ENCODE data around the gene TMPRSS9.
"Not testable (repeated sequence)": the region's sequence is repeated elsewhere in the genome, so short reads cannot be mapped to it uniquely, and the experiment has no call there.

Gene TMPRSS9

GRCh38 chr19:2415973-2416319 is 55.9 kb downstream of the TMPRSS9 start:
- Histone ChIP-seq H3K4me2 (ENCODE audit: low read length) (no peak overlapping the region), H3K9ac (no peak overlapping the region), H3K9me3 (ENCODE audit: control insufficient read depth, low read length) (no peaks in the 10 kb centered on the region), H3K36me3 (ENCODE audit: control insufficient read depth, insufficient read depth, low read length) (no peaks in the 10 kb centered on the region), H3K4me3 (ENCODE audit: low read depth, low read length) (no peak overlapping the region), H3K79me2 (no peaks in the 10 kb centered on the region), H3K4me1 (no peaks in the 10 kb centered on the region), H2AFZ (no peak overlapping the region), H3K27ac (no peak overlapping the region), H3K27me3 (ENCODE audit: control insufficient read depth, insufficient read depth, low read length) (no peaks in the 10 kb centered on the region)
- TF ChIP-seq, protein P1, sequence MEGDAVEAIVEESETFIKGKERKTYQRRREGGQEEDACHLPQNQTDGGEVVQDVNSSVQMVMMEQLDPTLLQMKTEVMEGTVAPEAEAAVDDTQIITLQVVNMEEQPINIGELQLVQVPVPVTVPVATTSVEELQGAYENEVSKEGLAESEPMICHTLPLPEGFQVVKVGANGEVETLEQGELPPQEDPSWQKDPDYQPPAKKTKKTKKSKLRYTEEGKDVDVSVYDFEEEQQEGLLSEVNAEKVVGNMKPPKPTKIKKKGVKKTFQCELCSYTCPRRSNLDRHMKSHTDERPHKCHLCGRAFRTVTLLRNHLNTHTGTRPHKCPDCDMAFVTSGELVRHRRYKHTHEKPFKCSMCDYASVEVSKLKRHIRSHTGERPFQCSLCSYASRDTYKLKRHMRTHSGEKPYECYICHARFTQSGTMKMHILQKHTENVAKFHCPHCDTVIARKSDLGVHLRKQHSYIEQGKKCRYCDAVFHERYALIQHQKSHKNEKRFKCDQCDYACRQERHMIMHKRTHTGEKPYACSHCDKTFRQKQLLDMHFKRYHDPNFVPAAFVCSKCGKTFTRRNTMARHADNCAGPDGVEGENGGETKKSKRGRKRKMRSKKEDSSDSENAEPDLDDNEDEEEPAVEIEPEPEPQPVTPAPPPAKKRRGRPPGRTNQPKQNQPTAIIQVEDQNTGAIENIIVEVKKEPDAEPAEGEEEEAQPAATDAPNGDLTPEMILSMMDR (IDR thresholded peaks at IDR 0.05): no peak

GRCh38 chr19:2416321-2417097 is 56.4 kb downstream of the TMPRSS9 start:
- Histone ChIP-seq H3K4me1 (no peaks in the 10 kb centered on the region), H3K27me3 (ENCODE audit: control insufficient read depth, insufficient read depth, low read length) (no peaks in the 10 kb centered on the region), H3K27ac (no peak overlapping the region), H3K79me2 (peaks cover 1% of the 10 kb centered on the region), H3K36me3 (ENCODE audit: control insufficient read depth, insufficient read depth, low read length) (no peaks in the 10 kb centered on the region), H3K4me3 (ENCODE audit: low read depth, low read length) (no peak overlapping the region), H3K9me3 (ENCODE audit: control insufficient read depth, low read length) (no peaks in the 10 kb centered on the region), H2AFZ (no peak overlapping the region), H3K9ac (no peak overlapping the region), H3K4me2 (ENCODE audit: low read length) (no peak overlapping the region)
- TF ChIP-seq, protein P1 (IDR thresholded peaks at IDR 0.05): no peak

GRCh38 chr19:2417436-2417835 is 57.4 kb downstream of the TMPRSS9 start:
- not testable (repeated sequence) for H3K9me3 ChIP-seq (ENCODE audit: control insufficient read depth, low read length); H3K9ac ChIP-seq; H3K27me3 ChIP-seq (ENCODE audit: control insufficient read depth, insufficient read depth, low read length); H3K27ac ChIP-seq; H2AFZ ChIP-seq; H3K4me2 ChIP-seq (ENCODE audit: low read length); H3K4me1 ChIP-seq; H3K79me2 ChIP-seq; H3K36me3 ChIP-seq (ENCODE audit: control insufficient read depth, insufficient read depth, low read length); H3K4me3 ChIP-seq (ENCODE audit: low read depth, low read length)

GRCh38 chr19:2417881-2418406 is 57.9 kb downstream of the TMPRSS9 start:
- no peak overlapping the region for H3K9ac ChIP-seq
- no peak overlapping the region for H3K4me3 ChIP-seq (ENCODE audit: low read depth, low read length)
- no peak overlapping the region for H2AFZ ChIP-seq
- H3K79me2 ChIP-seq: peaks cover 7% of the 10 kb centered on the region
- no peaks in the 10 kb centered on the region for H3K36me3 ChIP-seq (ENCODE audit: control insufficient read depth, insufficient read depth, low read length)
- no peaks in the 10 kb centered on the region for H3K4me1 ChIP-seq
- TF ChIP-seq, protein P1 (IDR thresholded peaks at IDR 0.05): no peak
- H3K27me3 ChIP-seq (ENCODE audit: control insufficient read depth, insufficient read depth, low read length): no peaks in the 10 kb centered on the region
- no peaks in the 10 kb centered on the region for H3K9me3 ChIP-seq (ENCODE audit: control insufficient read depth, low read length)
- no peak overlapping the region for H3K4me2 ChIP-seq (ENCODE audit: low read length)
- no peak overlapping the region for H3K27ac ChIP-seq

- H3K27me3 ChIP-seq (ENCODE audit: control insufficient read depth, insufficient read depth, low read length): no peaks in the 10 kb centered on the region
- TF ChIP-seq, protein P1 (IDR thresholded peaks at IDR 0.05): no peak
- no peaks in the 10 kb centered on the region for H3K9me3 ChIP-seq (ENCODE audit: control insufficient read depth, low read length)
- H2AFZ ChIP-seq: no peak overlapping the region
- no peaks in the 10 kb centered on the region for H3K4me1 ChIP-seq
- no peaks in the 10 kb centered on the region for H3K36me3 ChIP-seq (ENCODE audit: control insufficient read depth, insufficient read depth, low read length)
- H3K4me2 ChIP-seq (ENCODE audit: low read length): no peak overlapping the region
- H3K9ac ChIP-seq: no peak overlapping the region
- H3K27ac ChIP-seq: no peak overlapping the region
- H3K4me3 ChIP-seq (ENCODE audit: low read depth, low read length): no peak overlapping the region
- peaks cover 9% of the 10 kb centered on the region for H3K79me2 ChIP-seq
Observed at GRCh38 chr19:2419754-2420153, 59.7 kb downstream of the TMPRSS9 start.
